Neural progenitor cell (in vitro differentiated cells): ENCODE measurements around the gene BICRAL. TPM values are rescaled to one million over a fixed set of nuclear protein-coding genes. Genes with fewer than 3 reads are reported as not detected.
"Not testable (repeated sequence)": the region's sequence is repeated elsewhere in the genome, so short reads cannot be mapped to it uniquely, and the experiment has no call there.

Source experiments
- DNase-seq: peaks from one replicate; pipeline ENCODE4 v3.0.0-alpha.2; 2016; ENCODE audit warnings: low spot score
- H2AFZ ChIP-seq: fragments of 200-600 bp; sonication (generic); replicated peaks from 2 replicates; pipeline ENCODE4 v1.6.1; 2016; ENCODE audit warnings: antibody characterized with exemption
- H3F3A ChIP-seq: fragments of 200-600 bp; sonication (generic); 2 replicates; pipeline ENCODE4 v1.6.1; 2016; ENCODE audit warnings: antibody characterized with exemption, low read depth
- H3K27ac ChIP-seq: fragments of 200-600 bp; sonication (generic); 2 replicates; pipeline ENCODE4 v1.5.1; 2016; ENCODE audit warnings: mild to moderate bottlenecking
- H3K27me3 ChIP-seq: fragments of 200-600 bp; sonication (generic); 2 replicates; pipeline ENCODE4 v1.6.1; 2016; ENCODE audit warnings: mild to moderate bottlenecking, moderate library complexity
- H3K36me3 ChIP-seq: fragments of 200-600 bp; sonication (generic); 2 replicates; pipeline ENCODE4 v1.5.1; 2016
- H3K4me1 ChIP-seq: fragments of 200-600 bp; sonication (generic); 2 replicates; pipeline ENCODE4 v1.6.1; 2016; ENCODE audit warnings: mixed run types
- H3K4me2 ChIP-seq: fragments of 200-600 bp; sonication (generic); 2 replicates; pipeline ENCODE4 v1.6.1; 2016
- H3K4me3 ChIP-seq: fragments of 200-600 bp; sonication (generic); 2 replicates; pipeline ENCODE4 v1.5.1; 2016
- H3K79me2 ChIP-seq: fragments of 200-600 bp; sonication (generic); 2 replicates; pipeline ENCODE4 v1.6.1; 2016; ENCODE audit warnings: low read depth
- H3K9ac ChIP-seq: fragments of 200-600 bp; sonication (generic); 2 replicates; pipeline ENCODE4 v1.6.1; 2016
- H3K9me3 ChIP-seq: fragments of 200-600 bp; sonication (generic); 2 replicates; pipeline ENCODE4 v1.5.1; 2016; ENCODE audit warnings: low read depth
- H4K20me1 ChIP-seq: fragments of 200-600 bp; sonication (generic); 2 replicates; pipeline ENCODE4 v1.6.1; 2016; ENCODE audit warnings: low read depth
- H3K27ac Mint-ChIP-seq: 3 replicates; pipeline ENCODE4 v1.8.0; 2021; ENCODE audit warnings: mixed read lengths
- H3K27me3 Mint-ChIP-seq: 2 replicates; pipeline ENCODE4 v1.8.0; 2022; ENCODE audit warnings: low read depth, mild to moderate bottlenecking, inconsistent platforms, moderate library complexity, mixed read lengths; ENCODE audit not compliant: insufficient read depth
- H3K36me3 Mint-ChIP-seq: 3 replicates; pipeline ENCODE4 v1.8.0; 2021; ENCODE audit warnings: mixed read lengths
- H3K4me1 Mint-ChIP-seq: 3 replicates; pipeline ENCODE4 v1.8.0; 2021; ENCODE audit warnings: mixed read lengths
- H3K4me3 Mint-ChIP-seq: 3 replicates; pipeline ENCODE4 v1.8.0; 2021; ENCODE audit warnings: mild to moderate bottlenecking, moderate library complexity, mixed read lengths
- H3K9me3 Mint-ChIP-seq: 3 replicates; pipeline ENCODE4 v1.8.0; 2020; ENCODE audit warnings: mixed read lengths
- EZH2 ChIP-seq: fragments of 200-600 bp; sonication (generic); IDR thresholded peaks from 2 replicates; pipeline ENCODE4 v1.6.1; 2017; ENCODE audit warnings: antibody characterized with exemption, mild to moderate bottlenecking, moderate library complexity
- EZH2phosphoT487 ChIP-seq: fragments of 200-600 bp; sonication (generic); IDR thresholded peaks from 2 replicates; pipeline ENCODE4 v1.6.1; 2017; ENCODE audit warnings: antibody characterized with exemption
- total RNA-seq: library from RNA; depleted of rRNA; stranded (reverse); fragments of >200 nt; gene quantifications from 2 replicates; pipeline ENCODE4 v1.2.3, GENCODE V29; 2015; ENCODE audit warnings: low replicate concordance
- TF ChIP-seq, protein P1 (sequence below): fragments of 200-600 bp; sonication (generic); IDR thresholded peaks from 2 replicates; pipeline ENCODE4 v1.5.1; 2017; ENCODE audit warnings: antibody characterized with exemption, mild to moderate bottlenecking

The BICRAL gene
- total RNA-seq, 1 donor from 2014 or later, result 8.6 TPM

DNA sequence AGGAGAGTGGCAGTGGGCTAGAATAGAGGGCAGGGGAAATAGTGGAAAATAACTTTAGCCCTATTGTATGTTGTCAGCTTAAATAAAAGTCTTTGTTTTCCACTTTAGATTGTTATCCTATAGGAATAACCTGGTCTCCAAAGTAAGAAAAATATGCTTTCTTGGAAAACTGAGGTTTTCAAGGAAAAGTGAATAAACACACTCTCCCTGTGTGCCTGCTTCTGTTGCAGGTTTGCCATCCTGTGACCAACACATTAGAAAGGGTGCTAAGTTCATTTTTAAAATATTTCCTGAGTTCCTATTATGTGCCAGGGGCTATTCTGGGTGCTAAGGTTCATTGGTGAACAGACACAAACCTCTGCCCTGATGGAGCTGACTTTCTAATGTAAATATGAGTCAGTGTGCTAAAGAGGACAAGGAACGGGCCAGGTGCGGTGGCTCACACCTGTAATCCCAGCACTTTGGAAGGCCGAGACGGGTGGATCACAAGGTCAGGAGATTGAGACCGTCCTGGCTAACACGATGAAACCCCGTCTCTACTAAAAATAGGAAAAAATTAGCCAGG lies 23.5 kb downstream of the BICRAL start:
- H2AFZ ChIP-seq, result no peak overlapping the region
- H3K36me3 ChIP-seq, result no peaks in the 10 kb centered on the region
- H3K27me3 ChIP-seq, result no peaks in the 10 kb centered on the region
- Mint-ChIP-seq H3K27me3 (no peaks in the 10 kb centered on the region), H3K27ac (no peak overlapping the region), H3K4me1 (no peaks in the 10 kb centered on the region), H3K36me3 (peaks cover 3% of the 10 kb centered on the region), H3K9me3 (no peaks in the 10 kb centered on the region), H3K4me3 (no peak overlapping the region)
- H4K20me1 ChIP-seq, result no peaks in the 10 kb centered on the region
- no peaks in the 10 kb centered on the region for H3K9me3 ChIP-seq
- TF ChIP-seq EZH2phosphoT487 (no peak), EZH2 (no peak)
- TF ChIP-seq, protein P1, sequence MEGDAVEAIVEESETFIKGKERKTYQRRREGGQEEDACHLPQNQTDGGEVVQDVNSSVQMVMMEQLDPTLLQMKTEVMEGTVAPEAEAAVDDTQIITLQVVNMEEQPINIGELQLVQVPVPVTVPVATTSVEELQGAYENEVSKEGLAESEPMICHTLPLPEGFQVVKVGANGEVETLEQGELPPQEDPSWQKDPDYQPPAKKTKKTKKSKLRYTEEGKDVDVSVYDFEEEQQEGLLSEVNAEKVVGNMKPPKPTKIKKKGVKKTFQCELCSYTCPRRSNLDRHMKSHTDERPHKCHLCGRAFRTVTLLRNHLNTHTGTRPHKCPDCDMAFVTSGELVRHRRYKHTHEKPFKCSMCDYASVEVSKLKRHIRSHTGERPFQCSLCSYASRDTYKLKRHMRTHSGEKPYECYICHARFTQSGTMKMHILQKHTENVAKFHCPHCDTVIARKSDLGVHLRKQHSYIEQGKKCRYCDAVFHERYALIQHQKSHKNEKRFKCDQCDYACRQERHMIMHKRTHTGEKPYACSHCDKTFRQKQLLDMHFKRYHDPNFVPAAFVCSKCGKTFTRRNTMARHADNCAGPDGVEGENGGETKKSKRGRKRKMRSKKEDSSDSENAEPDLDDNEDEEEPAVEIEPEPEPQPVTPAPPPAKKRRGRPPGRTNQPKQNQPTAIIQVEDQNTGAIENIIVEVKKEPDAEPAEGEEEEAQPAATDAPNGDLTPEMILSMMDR, result no peak
- H3K79me2 ChIP-seq, result no peaks in the 10 kb centered on the region
- H3K27ac ChIP-seq, result no peak overlapping the region
- H3K4me1 ChIP-seq, result no peaks in the 10 kb centered on the region
- no peak overlapping the region for H3K4me3 ChIP-seq
- H3F3A ChIP-seq, result no peaks in the 10 kb centered on the region
- no peak overlapping the region for H3K4me2 ChIP-seq
- no peak for DNase-seq
- H3K9ac ChIP-seq, result no peak overlapping the region

- H3K9me3 ChIP-seq, H3F3A ChIP-seq, H3K36me3 ChIP-seq, H3K4me1 Mint-ChIP-seq, H3K4me3 ChIP-seq, H3K27me3 ChIP-seq, H3K27me3 Mint-ChIP-seq, H3K27ac Mint-ChIP-seq, H3K79me2 ChIP-seq, H3K9me3 Mint-ChIP-seq, H2AFZ ChIP-seq, H3K4me1 ChIP-seq, H3K4me3 Mint-ChIP-seq, H3K9ac ChIP-seq, H3K4me2 ChIP-seq, H3K36me3 Mint-ChIP-seq, H3K27ac ChIP-seq, H4K20me1 ChIP-seq, DNase-seq: not testable (repeated sequence)
Observed at GRCh38 chr6:42806359-42806758, 24.5 kb downstream of the BICRAL start.

DNA sequence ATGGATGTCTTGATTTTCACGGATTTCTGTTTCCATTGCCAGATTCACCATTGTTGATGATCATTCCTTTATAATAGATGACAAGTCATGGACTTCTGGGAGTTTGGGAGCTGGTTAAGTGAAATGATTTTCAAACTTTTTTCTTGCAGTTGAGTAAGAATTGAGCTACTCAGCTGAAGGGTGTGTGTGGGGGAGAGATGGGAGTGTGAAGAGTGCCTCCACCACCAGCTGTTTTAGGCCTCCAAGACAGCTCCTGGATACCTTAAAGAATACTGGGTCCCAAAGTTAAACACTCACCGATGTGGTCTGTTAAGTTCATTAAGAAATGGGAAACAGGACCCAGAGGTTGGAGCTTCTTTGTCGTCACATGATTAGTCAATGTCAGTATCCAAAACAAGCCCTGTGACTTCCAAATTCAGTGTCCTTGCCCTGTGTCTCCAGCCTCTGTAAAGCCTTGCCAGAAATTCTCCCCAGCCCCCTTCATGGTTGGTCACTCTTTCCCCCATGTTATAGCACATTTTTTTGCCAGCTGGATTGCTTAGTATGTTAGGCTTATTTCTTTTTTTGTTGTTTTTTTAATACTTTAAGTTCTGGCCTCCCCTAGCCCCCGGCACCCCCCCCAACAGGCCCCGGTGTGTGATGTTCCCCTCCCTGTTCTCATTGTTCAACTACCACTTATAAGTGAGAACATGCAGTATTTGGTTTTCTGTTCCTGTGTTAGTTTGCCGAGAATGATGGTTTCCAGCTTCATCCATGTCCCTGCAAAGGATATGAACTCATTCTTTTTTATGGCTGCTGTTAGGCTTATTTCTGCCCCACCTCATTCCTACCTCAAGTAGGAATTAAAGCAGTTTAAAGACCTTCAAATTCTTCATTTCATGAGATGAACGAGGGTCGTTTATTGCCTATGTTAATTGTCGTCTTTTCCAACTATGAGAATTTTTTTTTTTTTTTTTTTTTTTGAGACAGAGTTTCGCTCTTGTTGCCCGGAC lies 26.9 kb downstream of the BICRAL start:
- H2AFZ ChIP-seq, result no peak overlapping the region
- no peaks in the 10 kb centered on the region for H3K27me3 ChIP-seq
- TF ChIP-seq EZH2 (no peak), EZH2phosphoT487 (no peak)
- TF ChIP-seq, protein P1, result no peak
- H3K4me3 ChIP-seq, result no peak overlapping the region
- no peaks in the 10 kb centered on the region for H3K36me3 ChIP-seq
- no peaks in the 10 kb centered on the region for H3K4me1 ChIP-seq
- no peak overlapping the region for H3K4me2 ChIP-seq
- no peak overlapping the region for H3K27ac Mint-ChIP-seq
- H4K20me1 ChIP-seq, result no peaks in the 10 kb centered on the region
- no peak overlapping the region for H3K9ac ChIP-seq
- no peaks in the 10 kb centered on the region for H3K79me2 ChIP-seq
- H3K9me3 ChIP-seq, result no peaks in the 10 kb centered on the region
- DNase-seq, result no peak
- peaks cover 2% of the 10 kb centered on the region for H3K27me3 Mint-ChIP-seq
- peak overlapping the region; percentile 46 for H3K4me3 Mint-ChIP-seq
- no peaks in the 10 kb centered on the region for H3K4me1 Mint-ChIP-seq
- no peaks in the 10 kb centered on the region for H3F3A ChIP-seq
- no peaks in the 10 kb centered on the region for H3K9me3 Mint-ChIP-seq
- H3K27ac ChIP-seq, result no peak overlapping the region
- H3K36me3 Mint-ChIP-seq, result peaks cover 3% of the 10 kb centered on the region
